ENCODE results near the gene COL24A1.

The COL24A1 gene

DNA sequence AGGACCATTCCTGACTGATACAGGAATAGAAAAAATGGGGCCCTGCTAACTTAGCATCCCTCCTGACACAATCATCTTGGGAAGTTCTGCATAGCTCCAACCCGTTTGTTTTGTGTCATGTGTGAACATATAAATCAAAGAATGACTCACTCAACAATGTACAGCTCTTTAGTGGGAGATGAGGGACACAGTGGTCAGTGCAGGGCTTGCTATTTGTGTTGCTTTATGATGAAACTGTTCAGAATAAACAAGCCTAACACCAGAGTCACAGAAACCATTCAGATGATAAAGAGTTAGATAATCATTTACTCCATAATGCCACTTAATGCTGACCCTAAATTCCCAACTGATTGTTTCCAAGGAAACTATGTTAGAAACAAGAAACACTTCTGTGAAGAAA lies 294.1 kb downstream of the COL24A1 start:
- H3K4me1 ChIP-seq (ENCODE audit: insufficient read depth, low read length), result peaks cover 39% of the 10 kb centered on the region
- ATAC-seq (ENCODE audit: insufficient read depth, low read depth) (no peak), DNase-seq (no peak)
- H3K4me2 ChIP-seq (ENCODE audit: insufficient read depth, low read length), result no peak overlapping the region
- H3K27me3 ChIP-seq (ENCODE audit: insufficient read depth, low read length, poor library complexity), result no peaks in the 10 kb centered on the region
- no peak overlapping the region for H3K27ac ChIP-seq (ENCODE audit: low read length)
- H3K36me3 ChIP-seq (ENCODE audit: insufficient read depth, low read length), result no peaks in the 10 kb centered on the region
- no peaks in the 10 kb centered on the region for H4K20me1 ChIP-seq (ENCODE audit: insufficient read depth, low read length)
- no peaks in the 10 kb centered on the region for H3K79me2 ChIP-seq (ENCODE audit: insufficient read depth, low read length)
- no peak overlapping the region for H3K4me3 ChIP-seq (ENCODE audit: low read depth in 1 of 2, low read length in 2 of 2)
- no peak overlapping the region for H3K9ac ChIP-seq (ENCODE audit: low read depth, low read length)
- TF ChIP-seq, protein P1, sequence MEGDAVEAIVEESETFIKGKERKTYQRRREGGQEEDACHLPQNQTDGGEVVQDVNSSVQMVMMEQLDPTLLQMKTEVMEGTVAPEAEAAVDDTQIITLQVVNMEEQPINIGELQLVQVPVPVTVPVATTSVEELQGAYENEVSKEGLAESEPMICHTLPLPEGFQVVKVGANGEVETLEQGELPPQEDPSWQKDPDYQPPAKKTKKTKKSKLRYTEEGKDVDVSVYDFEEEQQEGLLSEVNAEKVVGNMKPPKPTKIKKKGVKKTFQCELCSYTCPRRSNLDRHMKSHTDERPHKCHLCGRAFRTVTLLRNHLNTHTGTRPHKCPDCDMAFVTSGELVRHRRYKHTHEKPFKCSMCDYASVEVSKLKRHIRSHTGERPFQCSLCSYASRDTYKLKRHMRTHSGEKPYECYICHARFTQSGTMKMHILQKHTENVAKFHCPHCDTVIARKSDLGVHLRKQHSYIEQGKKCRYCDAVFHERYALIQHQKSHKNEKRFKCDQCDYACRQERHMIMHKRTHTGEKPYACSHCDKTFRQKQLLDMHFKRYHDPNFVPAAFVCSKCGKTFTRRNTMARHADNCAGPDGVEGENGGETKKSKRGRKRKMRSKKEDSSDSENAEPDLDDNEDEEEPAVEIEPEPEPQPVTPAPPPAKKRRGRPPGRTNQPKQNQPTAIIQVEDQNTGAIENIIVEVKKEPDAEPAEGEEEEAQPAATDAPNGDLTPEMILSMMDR (IDR thresholded peaks at IDR 0.05; ENCODE audit: borderline replicate concordance, extremely low read depth, low read length, poor library complexity, severe bottlenecking), result no peak
- no peak for TF ChIP-seq EZH2 (IDR thresholded peaks at IDR 0.05; ENCODE audit: borderline replicate concordance, low read depth, low read length, severe bottlenecking)
- H3K9me3 ChIP-seq (ENCODE audit: insufficient read depth, low read length, severe bottlenecking), result no peaks in the 10 kb centered on the region
- no peak overlapping the region for H2AFZ ChIP-seq (ENCODE audit: low read depth, low read length)

DNA sequence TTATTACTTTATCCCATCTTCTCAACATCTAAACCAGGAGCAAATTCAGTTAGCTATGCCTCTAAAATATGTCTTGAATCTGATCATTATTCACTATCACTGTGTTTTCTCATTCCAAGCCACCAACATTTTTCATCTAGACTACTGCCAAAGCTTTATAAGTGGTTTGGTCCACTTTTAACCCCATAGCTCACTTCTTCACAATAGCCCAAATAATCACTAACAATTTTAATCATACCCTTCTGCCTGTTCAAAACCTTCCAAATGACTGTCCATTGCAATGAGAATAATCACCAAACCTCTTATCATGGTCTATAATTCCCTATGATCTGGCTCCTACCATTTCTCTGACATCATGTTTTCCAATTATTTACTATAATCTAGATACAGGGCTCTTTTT lies 298.6 kb downstream of the COL24A1 start:
- Histone ChIP-seq H3K4me2 (ENCODE audit: insufficient read depth, low read length) (no peak overlapping the region), H3K9me3 (ENCODE audit: insufficient read depth, low read length, severe bottlenecking) (no peaks in the 10 kb centered on the region), H3K36me3 (ENCODE audit: insufficient read depth, low read length) (no peaks in the 10 kb centered on the region), H3K79me2 (ENCODE audit: insufficient read depth, low read length) (no peaks in the 10 kb centered on the region), H3K9ac (ENCODE audit: low read depth, low read length) (no peak overlapping the region), H3K27ac (ENCODE audit: low read length) (no peak overlapping the region), H3K4me1 (ENCODE audit: insufficient read depth, low read length) (no peaks in the 10 kb centered on the region), H3K4me3 (ENCODE audit: low read depth in 1 of 2, low read length in 2 of 2) (no peak overlapping the region), H2AFZ (ENCODE audit: low read depth, low read length) (no peak overlapping the region), H4K20me1 (ENCODE audit: insufficient read depth, low read length) (no peaks in the 10 kb centered on the region), H3K27me3 (ENCODE audit: insufficient read depth, low read length, poor library complexity) (no peaks in the 10 kb centered on the region)
- ATAC-seq (ENCODE audit: insufficient read depth, low read depth), result no peak
- no peak for DNase-seq
- no peak for TF ChIP-seq EZH2 (IDR thresholded peaks at IDR 0.05; ENCODE audit: borderline replicate concordance, low read depth, low read length, severe bottlenecking)
- TF ChIP-seq, protein P1 (IDR thresholded peaks at IDR 0.05; ENCODE audit: borderline replicate concordance, extremely low read depth, low read length, poor library complexity, severe bottlenecking), result no peak

DNA sequence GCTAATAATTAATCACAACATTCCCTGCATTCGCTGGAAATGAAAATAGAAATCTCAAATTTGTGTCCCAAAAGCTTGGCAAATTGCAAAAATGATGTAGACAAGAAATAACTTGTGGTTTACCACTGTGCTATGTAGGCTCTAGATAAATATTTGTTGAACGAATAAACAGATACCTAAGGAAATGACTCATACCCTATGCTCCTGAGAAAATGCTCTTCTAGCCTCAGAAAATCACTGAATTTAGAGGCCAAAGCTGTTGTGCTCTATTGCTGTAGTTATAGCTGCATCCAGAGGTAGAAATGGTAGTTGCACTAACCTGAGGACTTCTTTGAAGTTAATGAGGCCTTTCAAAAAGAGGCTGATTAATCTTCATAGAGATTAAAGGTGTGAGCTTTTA lies 306.3 kb downstream of the COL24A1 start:
- Histone ChIP-seq H3K4me2 (ENCODE audit: insufficient read depth, low read length) (no peak overlapping the region), H3K27ac (ENCODE audit: low read length) (no peak overlapping the region)

More for the DNA sequence above, 306.3 kb downstream of the COL24A1 start:
- DNase-seq (no peak), ATAC-seq (ENCODE audit: insufficient read depth, low read depth) (peak; percentile 85)
- no peak overlapping the region for H3K4me3 ChIP-seq (ENCODE audit: low read depth in 1 of 2, low read length in 2 of 2)
- no peak overlapping the region for H2AFZ ChIP-seq (ENCODE audit: low read depth, low read length)
- no peaks in the 10 kb centered on the region for H4K20me1 ChIP-seq (ENCODE audit: insufficient read depth, low read length)
- no peaks in the 10 kb centered on the region for H3K36me3 ChIP-seq (ENCODE audit: insufficient read depth, low read length)
- no peak overlapping the region for H3K9ac ChIP-seq (ENCODE audit: low read depth, low read length)
- H3K4me1 ChIP-seq (ENCODE audit: insufficient read depth, low read length), result peaks cover 21% of the 10 kb centered on the region
- no peaks in the 10 kb centered on the region for H3K79me2 ChIP-seq (ENCODE audit: insufficient read depth, low read length)
- H3K27me3 ChIP-seq (ENCODE audit: insufficient read depth, low read length, poor library complexity), result no peaks in the 10 kb centered on the region
- no peak for TF ChIP-seq EZH2 (IDR thresholded peaks at IDR 0.05; ENCODE audit: borderline replicate concordance, low read depth, low read length, severe bottlenecking)
- TF ChIP-seq, protein P1 (IDR thresholded peaks at IDR 0.05; ENCODE audit: borderline replicate concordance, extremely low read depth, low read length, poor library complexity, severe bottlenecking), result peak; percentile 51
- no peaks in the 10 kb centered on the region for H3K9me3 ChIP-seq (ENCODE audit: insufficient read depth, low read length, severe bottlenecking)
